Caco-2 (cell line): ENCODE data around the gene IFNA5. TPM values are rescaled to one million over a fixed set of nuclear protein-coding genes. Genes with fewer than 3 reads are reported as not detected.

Experiments
- BruUV-seq: library from RNA; stranded (reverse); fragments of 400-500 nt; replicated peaks from 2 replicates; lab custom pipeline; 2021; lab: Mats Ljungman, UMichigan
- CTCF ChIA-PET: fragments of 300-600 bp; sonication (Branson Sonifier 250); formaldehyde crosslinking; loops from one replicate; lab custom pipeline; 2022; ENCODE audit warnings: antibody characterized with exemption; lab: Charles Lee
- POLR2A ChIA-PET: fragments of 300-600 bp; sonication (Branson Sonifier 250); formaldehyde crosslinking; loops from one replicate; lab custom pipeline; 2022; ENCODE audit warnings: antibody characterized with exemption; lab: Charles Lee
- DNase-seq, 2 experiments: peaks; one replicate each; pipeline versions ENCODE4 v3.0.0 to v3.0.0-alpha.2; 2020 to 2022
- H3K27me3 ChIP-seq: replicated peaks from 2 replicates; pipeline ENCODE4 v1.6.0; 2011; ENCODE audit warnings: low read length; ENCODE audit not compliant: control insufficient read depth, insufficient read depth
- H3K36me3 ChIP-seq: 2 replicates; pipeline ENCODE4 v1.5.1; 2011; ENCODE audit warnings: low read length; ENCODE audit not compliant: control insufficient read depth, insufficient read depth
- H3K4me1 ChIP-seq: fragments of 250-450 bp; sonication (Bioruptor Pico); 2 replicates; pipeline ENCODE4 v1.5.1; 2020; ENCODE audit warnings: mild to moderate bottlenecking
- H3K4me3 ChIP-seq: 2 replicates; pipeline ENCODE4 v1.5.1; 2011; ENCODE audit warnings: low read depth, mild to moderate bottlenecking, control low read depth, low read length
- H3K9me3 ChIP-seq: fragments of 250-450 bp; sonication (Bioruptor Pico); 2 replicates; pipeline ENCODE4 v1.5.1; 2020; ENCODE audit warnings: mild to moderate bottlenecking, moderate library complexity
- H3K27ac Mint-ChIP-seq: one replicate; pipeline ENCODE4 v1.8.0; 2022; ENCODE audit warnings: mixed read lengths; ENCODE audit not compliant: unreplicated experiment
- H3K27me3 Mint-ChIP-seq: one replicate; pipeline ENCODE4 v1.8.0; 2022; ENCODE audit warnings: mixed read lengths; ENCODE audit not compliant: insufficient read depth, unreplicated experiment
- H3K36me3 Mint-ChIP-seq: one replicate; pipeline ENCODE4 v1.8.0; 2022; ENCODE audit warnings: mild to moderate bottlenecking, mixed read lengths; ENCODE audit not compliant: insufficient read depth, unreplicated experiment
- H3K4me1 Mint-ChIP-seq: one replicate; pipeline ENCODE4 v1.8.0; 2022; ENCODE audit warnings: low read depth, mixed read lengths; ENCODE audit not compliant: unreplicated experiment
- H3K4me3 Mint-ChIP-seq: one replicate; pipeline ENCODE4 v1.8.0; 2022; ENCODE audit warnings: mild to moderate bottlenecking, moderate library complexity, mixed read lengths; ENCODE audit not compliant: unreplicated experiment
- H3K9me3 Mint-ChIP-seq: one replicate; pipeline ENCODE4 v1.8.0; 2022; ENCODE audit warnings: mixed read lengths; ENCODE audit not compliant: unreplicated experiment
- CTCF ChIP-seq, 2 experiments: fragments of 200-600 bp in 1 of 2; IDR thresholded peaks; 1 replicate in 1 of 2; 2 replicates in 1 of 2; pipeline versions ENCODE4 v1.5.1 to v1.8.0; 2011 to 2022; ENCODE audit warnings: antibody characterized with exemption in 1 of 2, control low read depth in 1 of 2, inconsistent platforms in 1 of 2, low read depth in 1 of 2, low read length in 1 of 2, mild to moderate bottlenecking in 1 of 2, moderate library complexity in 1 of 2; ENCODE audit not compliant: insufficient read depth in 1 of 2, severe bottlenecking in 1 of 2, unreplicated experiment in 1 of 2
- intact Hi-C: fragments of 100-400 bp; cut with micrococcal nuclease; formaldehyde crosslinking; loops from one replicate; pipeline ENCODE4 v1.10.0; 2022; ENCODE audit not compliant: unreplicated experiment
- total RNA-seq: library from RNA; stranded (reverse); gene quantifications from 2 replicates; pipeline ENCODE4 v1.2.3, GENCODE V29; 2022

Gene IFNA5
- total RNA-seq, 1 experiment from 2014 or later, result not detected

GRCh38 chr9:21281275-21281674, 23.8 kb downstream of the IFNA5 start:
- BruUV-seq, result no TSS peak
- intact Hi-C loops, result no loop called here
- Histone ChIP-seq H3K36me3 (no peaks in the 10 kb centered on the region), H3K4me3 (no peak overlapping the region), H3K27me3 (no peaks in the 10 kb centered on the region), H3K9me3 (no peaks in the 10 kb centered on the region), H3K4me1 (no peaks in the 10 kb centered on the region)
- H3K27ac Mint-ChIP-seq, result no peak overlapping the region
- ChIA-PET POLR2A (no interaction called here), CTCF (no interaction called here)
- no peak overlapping the region for H3K4me3 Mint-ChIP-seq
- TF ChIP-seq CTCF (IDR thresholded peaks at IDR 0.05; ENCODE audit: insufficient read depth in 1 of 2, low read depth in 1 of 2, low read length in 1 of 2, severe bottlenecking in 1 of 2, unreplicated experiment in 1 of 2), result no peak
- no peaks in the 10 kb centered on the region for H3K9me3 Mint-ChIP-seq
- no peak for DNase-seq
- peaks cover 4% of the 10 kb centered on the region for H3K27me3 Mint-ChIP-seq
- no peaks in the 10 kb centered on the region for H3K4me1 Mint-ChIP-seq
- H3K36me3 Mint-ChIP-seq, result no peaks in the 10 kb centered on the region

- CTCF ChIA-PET, result interaction anchor here (0.9 kb wide), 1 partner anchor 166 kb away, joined by 3 read pairs; no protein-coding TSS in a partner anchor
- Histone ChIP-seq H3K4me1 (no peaks in the 10 kb centered on the region), H3K9me3 (no peaks in the 10 kb centered on the region), H3K36me3 (no peaks in the 10 kb centered on the region), H3K4me3 (no peak overlapping the region), H3K27me3 (no peaks in the 10 kb centered on the region)
- H3K4me1 Mint-ChIP-seq, result no peaks in the 10 kb centered on the region
- H3K27me3 Mint-ChIP-seq, result peaks cover 11% of the 10 kb centered on the region
- TF ChIP-seq CTCF (IDR thresholded peaks at IDR 0.05; ENCODE audit: insufficient read depth in 1 of 2, low read depth in 1 of 2, low read length in 1 of 2, severe bottlenecking in 1 of 2, unreplicated experiment in 1 of 2), result no peak
- H3K9me3 Mint-ChIP-seq, result no peaks in the 10 kb centered on the region
- H3K4me3 Mint-ChIP-seq, result no peak overlapping the region
- POLR2A ChIA-PET, result no interaction called here
- no peak for DNase-seq
- BruUV-seq, result no TSS peak
- no peak overlapping the region for H3K27ac Mint-ChIP-seq
- intact Hi-C loops, result no loop called here
- no peaks in the 10 kb centered on the region for H3K36me3 Mint-ChIP-seq
These were observed 36.8 kb downstream of the IFNA5 start for GRCh38 chr9:21268347-21268657.

DNA sequence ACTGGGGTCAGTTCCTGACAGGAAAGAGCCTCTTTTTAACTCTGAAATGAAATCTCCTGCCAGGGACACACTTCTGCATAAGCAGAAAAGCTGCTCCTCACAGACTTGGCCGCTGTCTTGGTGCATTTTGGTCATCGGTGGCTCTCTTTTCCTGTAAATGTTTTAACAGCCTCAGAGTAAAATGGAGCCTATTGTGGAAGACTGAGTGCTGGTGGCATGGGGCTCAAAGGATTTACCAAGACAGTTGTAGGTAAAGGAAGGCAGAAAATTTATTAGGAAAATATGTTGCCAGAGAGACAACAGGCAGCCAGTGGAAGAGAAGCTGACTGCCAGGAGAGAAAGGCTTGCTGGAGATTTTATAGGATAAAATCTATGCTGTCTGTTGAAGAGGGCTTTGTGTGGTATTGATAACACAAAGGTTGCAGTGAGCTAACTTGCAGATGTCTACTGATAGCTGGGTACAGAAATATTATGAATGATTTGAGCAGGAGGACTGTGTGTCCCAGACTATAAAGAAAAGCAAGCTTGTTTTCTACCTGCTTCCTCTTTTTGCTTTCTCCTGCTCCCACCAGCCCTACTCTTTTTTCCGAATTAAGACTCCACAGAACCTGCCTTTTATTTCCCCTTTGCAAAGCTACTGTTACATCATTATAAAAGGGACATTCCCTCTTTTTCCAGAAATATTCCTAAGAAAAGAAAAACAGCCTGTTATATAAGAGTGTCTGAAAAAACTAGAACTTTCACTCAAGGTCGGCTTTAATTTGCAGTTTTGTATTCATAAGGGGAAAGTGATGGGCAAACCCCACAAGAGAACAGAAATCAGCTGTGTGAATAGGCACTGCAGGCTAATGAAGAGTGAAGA, 37.4 kb downstream of the IFNA5 start:
- Histone ChIP-seq H3K27me3 (no peaks in the 10 kb centered on the region), H3K9me3 (no peaks in the 10 kb centered on the region), H3K4me1 (no peaks in the 10 kb centered on the region), H3K4me3 (no peak overlapping the region), H3K36me3 (no peaks in the 10 kb centered on the region)
- intact Hi-C loops, result no loop called here
- BruUV-seq, result no TSS peak
- no peak for DNase-seq
- no peaks in the 10 kb centered on the region for H3K9me3 Mint-ChIP-seq
- no peak overlapping the region for H3K4me3 Mint-ChIP-seq
- ChIA-PET POLR2A (no interaction called here), CTCF (interaction anchor here (0.9 kb wide), 1 partner anchor 167 kb away, joined by 3 read pairs; no protein-coding TSS in a partner anchor)
- H3K27ac Mint-ChIP-seq, result no peak overlapping the region
- H3K36me3 Mint-ChIP-seq, result no peaks in the 10 kb centered on the region
- TF ChIP-seq CTCF (IDR thresholded peaks at IDR 0.05; ENCODE audit: insufficient read depth in 1 of 2, low read depth in 1 of 2, low read length in 1 of 2, severe bottlenecking in 1 of 2, unreplicated experiment in 1 of 2), result no peak
- H3K27me3 Mint-ChIP-seq, result peaks cover 11% of the 10 kb centered on the region
- no peaks in the 10 kb centered on the region for H3K4me1 Mint-ChIP-seq
